Loucy (cell line): ENCODE measurements around the gene DTNB.

Experiments used
- H2AFZ ChIP-seq: fragments of 200-600 bp; sonication (generic); 2 replicates; pipeline ENCODE4 v1.6.0; 2016; ENCODE audit warnings: antibody characterized with exemption, mild to moderate bottlenecking, low read length, moderate library complexity
- H3F3A ChIP-seq: fragments of 200-600 bp; 2 replicates; pipeline ENCODE4 v1.6.0; 2016; ENCODE audit warnings: antibody characterized with exemption, low read depth, mild to moderate bottlenecking
- H3K27me3 ChIP-seq: fragments of 200-600 bp; sonication (generic); 2 replicates; pipeline ENCODE4 v1.6.1; 2014; ENCODE audit warnings: low read length, mild to moderate bottlenecking; ENCODE audit not compliant: insufficient read depth, poor library complexity, severe bottlenecking
- H3K36me3 ChIP-seq: fragments of 200-600 bp; sonication (generic); 2 replicates; pipeline ENCODE4 v1.6.1; 2016; ENCODE audit warnings: low read length; ENCODE audit not compliant: insufficient read depth
- H3K4me1 ChIP-seq: fragments of 200-600 bp; sonication (generic); 2 replicates; pipeline ENCODE4 v1.5.1; 2014; ENCODE audit warnings: low read length, mild to moderate bottlenecking; ENCODE audit not compliant: insufficient read depth, poor library complexity, severe bottlenecking
- H3K4me2 ChIP-seq: fragments of 200-600 bp; sonication (generic); 2 replicates; pipeline ENCODE4 v1.6.0; 2014; ENCODE audit warnings: antibody characterized with exemption, low read length, low read depth, mild to moderate bottlenecking; ENCODE audit not compliant: poor library complexity, severe bottlenecking
- H3K4me3 ChIP-seq: fragments of 200-600 bp; sonication (generic); 2 replicates; pipeline ENCODE4 v1.5.1; 2014; ENCODE audit warnings: low read length, mild to moderate bottlenecking, mixed read lengths; ENCODE audit not compliant: poor library complexity, severe bottlenecking
- H3K79me2 ChIP-seq: fragments of 200-600 bp; sonication (generic); 2 replicates; pipeline ENCODE4 v1.6.1; 2014; ENCODE audit warnings: low read length; ENCODE audit not compliant: insufficient read depth
- H3K9ac ChIP-seq: fragments of 200-600 bp; sonication (generic); 2 replicates; pipeline ENCODE4 v1.6.0; 2014; ENCODE audit warnings: mild to moderate bottlenecking, low read depth, low read length, moderate library complexity; ENCODE audit not compliant: poor library complexity, severe bottlenecking
- H3K9me2 ChIP-seq: fragments of 200-600 bp; sonication (generic); replicated peaks from 2 replicates; pipeline ENCODE4 v1.6.1; 2016; ENCODE audit warnings: low read depth, low read length, mixed read lengths
- H3K9me3 ChIP-seq: fragments of 200-600 bp; sonication (generic); 2 replicates; pipeline ENCODE4 v1.6.1; 2014; ENCODE audit warnings: mild to moderate bottlenecking, antibody characterized with exemption, low read length, low read depth; ENCODE audit not compliant: insufficient read depth
- H4K20me1 ChIP-seq: fragments of 200-600 bp; sonication (generic); 2 replicates; pipeline ENCODE4 v1.6.0; 2014; ENCODE audit warnings: antibody characterized with exemption, low read length, mild to moderate bottlenecking; ENCODE audit not compliant: insufficient read depth, poor library complexity, severe bottlenecking
- EZH2phosphoT487 ChIP-seq: fragments of 200-600 bp; IDR thresholded peaks from 2 replicates; pipeline ENCODE4 v1.6.1; 2018; ENCODE audit warnings: antibody characterized with exemption, mild to moderate bottlenecking, moderate library complexity, borderline replicate concordance
- TF ChIP-seq, protein P1 (sequence below): fragments of 200-600 bp; sonication (generic); conservative IDR thresholded peaks from 2 replicates; pipeline ENCODE4 v1.5.1; 2014; ENCODE audit warnings: mild to moderate bottlenecking, antibody characterized with exemption, low read length

DTNB gene

DNA sequence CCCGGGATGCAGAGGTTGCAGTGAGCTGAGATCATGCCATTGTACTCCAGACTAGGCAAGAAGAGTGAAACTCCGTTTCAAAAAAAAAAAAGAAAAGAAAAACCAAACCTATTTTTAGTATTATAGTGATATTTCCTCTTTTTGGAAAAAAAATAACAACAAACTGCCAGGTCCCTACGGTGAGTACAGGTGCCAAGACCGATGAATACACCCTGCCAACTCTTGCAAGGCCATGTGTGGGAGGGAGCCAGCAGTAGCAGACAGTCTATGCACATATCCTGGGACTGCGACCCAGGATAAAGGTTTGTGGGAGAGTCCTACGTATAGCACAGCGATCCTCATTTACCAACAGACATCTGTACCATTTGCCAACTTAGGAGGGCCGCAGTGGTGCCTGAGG is 262.1 kb downstream of the DTNB start:
- Histone ChIP-seq H3K27me3 (no peaks in the 10 kb centered on the region), H4K20me1 (no peaks in the 10 kb centered on the region), H3F3A (no peaks in the 10 kb centered on the region), H3K79me2 (no peaks in the 10 kb centered on the region), H3K4me3 (no peak overlapping the region), H3K36me3 (no peaks in the 10 kb centered on the region), H2AFZ (no peak overlapping the region), H3K9ac (no peak overlapping the region), H3K9me3 (no peaks in the 10 kb centered on the region), H3K9me2 (no peaks in the 10 kb centered on the region), H3K4me2 (no peak overlapping the region), H3K4me1 (no peaks in the 10 kb centered on the region)
- no peak for TF ChIP-seq EZH2phosphoT487
- TF ChIP-seq, protein P1, sequence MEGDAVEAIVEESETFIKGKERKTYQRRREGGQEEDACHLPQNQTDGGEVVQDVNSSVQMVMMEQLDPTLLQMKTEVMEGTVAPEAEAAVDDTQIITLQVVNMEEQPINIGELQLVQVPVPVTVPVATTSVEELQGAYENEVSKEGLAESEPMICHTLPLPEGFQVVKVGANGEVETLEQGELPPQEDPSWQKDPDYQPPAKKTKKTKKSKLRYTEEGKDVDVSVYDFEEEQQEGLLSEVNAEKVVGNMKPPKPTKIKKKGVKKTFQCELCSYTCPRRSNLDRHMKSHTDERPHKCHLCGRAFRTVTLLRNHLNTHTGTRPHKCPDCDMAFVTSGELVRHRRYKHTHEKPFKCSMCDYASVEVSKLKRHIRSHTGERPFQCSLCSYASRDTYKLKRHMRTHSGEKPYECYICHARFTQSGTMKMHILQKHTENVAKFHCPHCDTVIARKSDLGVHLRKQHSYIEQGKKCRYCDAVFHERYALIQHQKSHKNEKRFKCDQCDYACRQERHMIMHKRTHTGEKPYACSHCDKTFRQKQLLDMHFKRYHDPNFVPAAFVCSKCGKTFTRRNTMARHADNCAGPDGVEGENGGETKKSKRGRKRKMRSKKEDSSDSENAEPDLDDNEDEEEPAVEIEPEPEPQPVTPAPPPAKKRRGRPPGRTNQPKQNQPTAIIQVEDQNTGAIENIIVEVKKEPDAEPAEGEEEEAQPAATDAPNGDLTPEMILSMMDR: no peak

DNA sequence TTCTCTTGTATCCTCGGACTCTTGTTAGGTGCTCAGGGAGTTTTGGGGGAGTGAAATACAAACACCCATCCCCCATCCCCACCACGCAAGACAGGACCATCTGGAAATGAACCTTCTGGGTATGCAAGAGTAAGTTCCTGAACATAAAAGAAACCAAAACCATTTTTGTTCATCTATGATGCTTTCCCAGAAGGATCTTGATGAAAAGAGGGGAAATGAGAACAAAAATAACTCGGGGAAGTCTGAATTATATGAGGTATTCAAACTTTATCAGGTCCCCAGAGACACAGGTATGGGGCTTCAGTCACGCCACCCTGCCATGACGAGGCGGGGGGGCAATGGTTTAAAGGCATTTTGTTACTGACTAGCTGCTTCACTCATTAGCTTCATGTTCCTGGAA is 263.0 kb downstream of the DTNB start:
- H3K27me3 ChIP-seq: no peaks in the 10 kb centered on the region
- H2AFZ ChIP-seq: no peak overlapping the region
- no peak overlapping the region for H3K9ac ChIP-seq
- H3K9me3 ChIP-seq: no peaks in the 10 kb centered on the region
- H3F3A ChIP-seq: no peaks in the 10 kb centered on the region
- H3K9me2 ChIP-seq: no peaks in the 10 kb centered on the region
- TF ChIP-seq EZH2phosphoT487: no peak
- TF ChIP-seq, protein P1: no peak
- no peaks in the 10 kb centered on the region for H3K79me2 ChIP-seq
- no peaks in the 10 kb centered on the region for H4K20me1 ChIP-seq
- H3K36me3 ChIP-seq: no peaks in the 10 kb centered on the region
- H3K4me3 ChIP-seq: no peak overlapping the region
- H3K4me1 ChIP-seq: no peaks in the 10 kb centered on the region
- no peak overlapping the region for H3K4me2 ChIP-seq

GRCh38 chr2:25409468-25409867 is 263.9 kb downstream of the DTNB start:
- Histone ChIP-seq H3K4me3 (no peak overlapping the region), H4K20me1 (no peaks in the 10 kb centered on the region), H3K79me2 (no peaks in the 10 kb centered on the region), H2AFZ (no peak overlapping the region), H3K9ac (no peak overlapping the region), H3F3A (no peaks in the 10 kb centered on the region), H3K36me3 (no peaks in the 10 kb centered on the region), H3K27me3 (no peaks in the 10 kb centered on the region), H3K9me2 (no peaks in the 10 kb centered on the region), H3K4me2 (no peak overlapping the region), H3K4me1 (no peaks in the 10 kb centered on the region), H3K9me3 (no peaks in the 10 kb centered on the region)
- TF ChIP-seq, protein P1: no peak
- no peak for TF ChIP-seq EZH2phosphoT487
